Loucy (cell line): ENCODE results near the gene NPY2R.

Experiments
- EZH2phosphoT487 ChIP-seq: fragments of 200-600 bp; IDR thresholded peaks from 2 replicates; pipeline ENCODE4 v1.6.1; 2018; ENCODE audit warnings: antibody characterized with exemption, mild to moderate bottlenecking, moderate library complexity, borderline replicate concordance
- TF ChIP-seq, protein P1 (sequence below): fragments of 200-600 bp; sonication (generic); conservative IDR thresholded peaks from 2 replicates; pipeline ENCODE4 v1.5.1; 2014; ENCODE audit warnings: mild to moderate bottlenecking, antibody characterized with exemption, low read length

DNA sequence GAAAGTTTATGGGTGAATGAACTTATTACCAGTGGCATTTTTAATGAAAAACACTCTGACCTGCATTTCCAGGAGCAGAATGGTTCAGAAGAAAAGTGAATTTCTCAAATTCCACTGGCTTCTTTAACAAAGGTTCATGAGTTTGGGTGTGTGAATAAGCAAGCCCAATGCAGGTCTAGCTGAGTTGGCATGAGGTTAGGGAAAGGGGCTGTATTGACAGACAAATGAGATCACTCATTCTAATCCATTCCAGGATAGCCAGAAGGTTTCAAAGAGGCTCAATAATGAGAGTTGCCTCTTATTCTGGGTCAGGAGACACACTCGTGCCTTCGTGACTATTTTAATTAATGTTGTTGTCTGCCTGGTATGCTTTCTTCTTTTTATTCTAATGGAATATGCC is 43.7 kb upstream of the NPY2R start:
- TF ChIP-seq, protein P1, sequence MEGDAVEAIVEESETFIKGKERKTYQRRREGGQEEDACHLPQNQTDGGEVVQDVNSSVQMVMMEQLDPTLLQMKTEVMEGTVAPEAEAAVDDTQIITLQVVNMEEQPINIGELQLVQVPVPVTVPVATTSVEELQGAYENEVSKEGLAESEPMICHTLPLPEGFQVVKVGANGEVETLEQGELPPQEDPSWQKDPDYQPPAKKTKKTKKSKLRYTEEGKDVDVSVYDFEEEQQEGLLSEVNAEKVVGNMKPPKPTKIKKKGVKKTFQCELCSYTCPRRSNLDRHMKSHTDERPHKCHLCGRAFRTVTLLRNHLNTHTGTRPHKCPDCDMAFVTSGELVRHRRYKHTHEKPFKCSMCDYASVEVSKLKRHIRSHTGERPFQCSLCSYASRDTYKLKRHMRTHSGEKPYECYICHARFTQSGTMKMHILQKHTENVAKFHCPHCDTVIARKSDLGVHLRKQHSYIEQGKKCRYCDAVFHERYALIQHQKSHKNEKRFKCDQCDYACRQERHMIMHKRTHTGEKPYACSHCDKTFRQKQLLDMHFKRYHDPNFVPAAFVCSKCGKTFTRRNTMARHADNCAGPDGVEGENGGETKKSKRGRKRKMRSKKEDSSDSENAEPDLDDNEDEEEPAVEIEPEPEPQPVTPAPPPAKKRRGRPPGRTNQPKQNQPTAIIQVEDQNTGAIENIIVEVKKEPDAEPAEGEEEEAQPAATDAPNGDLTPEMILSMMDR = no peak
- no peak for TF ChIP-seq EZH2phosphoT487
